Amniotic epithelial cell (primary cell): Measurements from ENCODE around the gene SERPIND1.
A peak's percentile ranks its signal among the peaks of the same experiment; 100 is the strongest.

Source experiments
- DNase-seq: peaks from one replicate; pipeline ENCODE4 v3.0.0-alpha.2; 2010; ENCODE audit warnings: low read depth

Gene SERPIND1

GRCh38 chr22:20792966-20793728 lies 19.2 kb downstream of the SERPIND1 start:
- DNase-seq: peak; percentile 55

- no peak for DNase-seq
Measured at GRCh38 chr22:20793748-20794649, 20.1 kb downstream of the SERPIND1 start.

GRCh38 chr22:20794650-20795413 lies 20.9 kb downstream of the SERPIND1 start:
- no peak for DNase-seq

- DNase-seq: no peak
Measured at GRCh38 chr22:20796731-20797130, 22.8 kb downstream of the SERPIND1 start.

- DNase-seq: no peak
Measured at GRCh38 chr22:20798218-20798617, 24.3 kb downstream of the SERPIND1 start.

- DNase-seq: no peak
Measured at GRCh38 chr22:20798974-20799373, 25.1 kb downstream of the SERPIND1 start.

GRCh38 chr22:20799449-20799848 lies 25.5 kb downstream of the SERPIND1 start:
- no peak for DNase-seq

- DNase-seq: no peak
Measured at GRCh38 chr22:20802452-20802851, 28.5 kb downstream of the SERPIND1 start.

GRCh38 chr22:20802922-20803553 lies 29.1 kb downstream of the SERPIND1 start:
- no peak for DNase-seq

GRCh38 chr22:20803696-20804324 lies 29.9 kb downstream of the SERPIND1 start:
- peak; percentile 39 for DNase-seq

- no peak for DNase-seq
Measured at GRCh38 chr22:20804650-20805049, 30.7 kb downstream of the SERPIND1 start.

- peak; percentile 51 for DNase-seq
Measured at GRCh38 chr22:20805972-20806471, 32.1 kb downstream of the SERPIND1 start.

- DNase-seq: peak; percentile 97
Measured at GRCh38 chr22:20807315-20807752, 33.4 kb downstream of the SERPIND1 start.

- DNase-seq: no peak
Measured at GRCh38 chr22:20808844-20809243, 34.9 kb downstream of the SERPIND1 start.

- no peak for DNase-seq
Measured at GRCh38 chr22:20809538-20810185, 35.7 kb downstream of the SERPIND1 start.

GRCh38 chr22:20810645-20811044 lies 36.7 kb downstream of the SERPIND1 start:
- no peak for DNase-seq

GRCh38 chr22:20811171-20811570 lies 37.3 kb downstream of the SERPIND1 start:
- no peak for DNase-seq

GRCh38 chr22:20811971-20812660 lies 38.2 kb downstream of the SERPIND1 start:
- DNase-seq: no peak

- DNase-seq: no peak
Measured at GRCh38 chr22:20813056-20813455, 39.1 kb downstream of the SERPIND1 start.

GRCh38 chr22:20814221-20814808 lies 40.4 kb downstream of the SERPIND1 start:
- no peak for DNase-seq
